Smooth muscle cell (in vitro differentiated cells): ENCODE results near the gene DKK1. TPM values are rescaled to one million over a fixed set of nuclear protein-coding genes. Genes with fewer than 3 reads are reported as not detected.

ENCODE experiments used
- DNase-seq: peaks from one replicate; lab custom pipeline; 2025; ENCODE audit not compliant: unreplicated experiment; lab: John Stamatoyannopoulos, UW
- H2AFZ ChIP-seq: fragments of 200-600 bp; sonication (generic); 2 replicates; pipeline ENCODE4 v1.6.0; 2016; ENCODE audit warnings: antibody characterized with exemption, low read depth, mild to moderate bottlenecking
- H3F3A ChIP-seq: fragments of 200-600 bp; sonication (generic); 2 replicates; pipeline ENCODE4 v1.6.0; 2017; ENCODE audit warnings: antibody characterized with exemption, low read depth
- H3K27ac ChIP-seq: fragments of 200-600 bp; sonication (generic); 2 replicates; pipeline ENCODE4 v1.5.1; 2016; ENCODE audit warnings: low read depth, mild to moderate bottlenecking
- H3K27me3 ChIP-seq: fragments of 200-600 bp; sonication (generic); 2 replicates; pipeline ENCODE4 v1.6.1; 2016; ENCODE audit warnings: low read depth, mild to moderate bottlenecking
- H3K36me3 ChIP-seq: fragments of 200-600 bp; sonication (generic); 2 replicates; pipeline ENCODE4 v1.5.1; 2016; ENCODE audit warnings: low read depth
- H3K4me1 ChIP-seq: fragments of 200-600 bp; sonication (generic); 2 replicates; pipeline ENCODE4 v1.5.1; 2016; ENCODE audit warnings: low read depth
- H3K4me2 ChIP-seq: fragments of 200-600 bp; sonication (generic); 2 replicates; pipeline ENCODE4 v1.6.0; 2016; ENCODE audit warnings: mild to moderate bottlenecking
- H3K4me3 ChIP-seq: fragments of 200-600 bp; sonication (generic); 2 replicates; pipeline ENCODE4 v1.5.1; 2016; ENCODE audit warnings: mild to moderate bottlenecking
- H3K79me2 ChIP-seq: fragments of 200-600 bp; sonication (generic); 2 replicates; pipeline ENCODE4 v1.6.0; 2016; ENCODE audit warnings: low read depth, mild to moderate bottlenecking
- H3K9ac ChIP-seq: fragments of 200-600 bp; sonication (generic); 2 replicates; pipeline ENCODE4 v1.6.0; 2016; ENCODE audit warnings: low read depth
- H3K9me3 ChIP-seq: fragments of 200-600 bp; sonication (generic); replicated peaks from 2 replicates; pipeline ENCODE4 v1.5.1; 2016; ENCODE audit warnings: low read depth
- H4K20me1 ChIP-seq: fragments of 200-600 bp; sonication (generic); 2 replicates; pipeline ENCODE4 v1.6.0; 2016; ENCODE audit warnings: low read depth
- CTCF ChIP-seq: fragments of 200-600 bp; sonication (generic); IDR thresholded peaks from 2 replicates; pipeline ENCODE4 v1.5.1; 2017; ENCODE audit warnings: borderline replicate concordance, mild to moderate bottlenecking, antibody characterized with exemption; ENCODE audit not compliant: insufficient read depth, poor library complexity, severe bottlenecking
- WGBS: methylation state at CpG from one replicate; pipeline ENCODE4 v1.1.7; 2016; ENCODE audit warnings: low lambda C conversion rate; 5-methylcytosine and 5-hydroxymethylcytosine counted together
- polyA plus RNA-seq: library from polyadenylated mRNA; unstranded; fragments of >200 nt; fragmentation: Nextera tagmentation; extraction: Ambion mirVana; gene quantifications from 2 replicates; pipeline ENCODE4 v1.2.1, GENCODE V29; 2016
- total RNA-seq: library from RNA; depleted of rRNA; stranded (reverse); fragments of >200 nt; gene quantifications from 2 replicates; pipeline ENCODE4 v1.2.3, GENCODE V29; 2014

DKK1 gene
- total and polyA plus RNA-seq, 2 experiments from 2014 or later, result 59.5 to 76.6 TPM

GRCh38 chr10:52326382-52326781 lies 12.3 kb downstream of the DKK1 start:
- H3F3A ChIP-seq, result no peaks in the 10 kb centered on the region
- WGBS, result 93% methylated on average over 2 of the region's 2 CpGs
- TF ChIP-seq CTCF, result no peak
- H3K4me3 ChIP-seq, result no peak overlapping the region
- H3K4me1 ChIP-seq, result no peaks in the 10 kb centered on the region
- no peaks in the 10 kb centered on the region for H3K27me3 ChIP-seq
- no peaks in the 10 kb centered on the region for H3K79me2 ChIP-seq
- DNase-seq, result no peak
- no peaks in the 10 kb centered on the region for H3K9me3 ChIP-seq
- no peak overlapping the region for H3K4me2 ChIP-seq
- H4K20me1 ChIP-seq, result no peaks in the 10 kb centered on the region
- H2AFZ ChIP-seq, result no peak overlapping the region
- H3K27ac ChIP-seq, result no peak overlapping the region
- H3K36me3 ChIP-seq, result no peaks in the 10 kb centered on the region
- H3K9ac ChIP-seq, result no peak overlapping the region

GRCh38 chr10:52331638-52332364 lies 17.7 kb downstream of the DKK1 start:
- Histone ChIP-seq H3K79me2 (no peaks in the 10 kb centered on the region), H4K20me1 (no peaks in the 10 kb centered on the region), H3K4me1 (peaks cover 5% of the 10 kb centered on the region), H3K27me3 (no peaks in the 10 kb centered on the region), H3K4me2 (no peak overlapping the region), H3F3A (no peaks in the 10 kb centered on the region), H3K27ac (no peak overlapping the region), H3K9me3 (no peaks in the 10 kb centered on the region), H2AFZ (peak overlapping the region; percentile 67), H3K36me3 (no peaks in the 10 kb centered on the region), H3K4me3 (no peak overlapping the region), H3K9ac (no peak overlapping the region)
- WGBS, result 94% methylated on average over 3 of the region's 3 CpGs
- TF ChIP-seq CTCF, result no peak
- DNase-seq, result no peak

GRCh38 chr10:52332815-52333214 lies 18.7 kb downstream of the DKK1 start:
- Histone ChIP-seq H3F3A (no peaks in the 10 kb centered on the region), H3K4me1 (peaks cover 5% of the 10 kb centered on the region), H3K27ac (no peak overlapping the region), H3K4me3 (no peak overlapping the region), H3K36me3 (no peaks in the 10 kb centered on the region), H4K20me1 (no peaks in the 10 kb centered on the region), H3K79me2 (no peaks in the 10 kb centered on the region), H3K27me3 (no peaks in the 10 kb centered on the region), H3K9ac (no peak overlapping the region), H3K9me3 (no peaks in the 10 kb centered on the region), H3K4me2 (no peak overlapping the region), H2AFZ (no peak overlapping the region)
- no peak for TF ChIP-seq CTCF
- no peak for DNase-seq
- 82% methylated on average over 5 of the region's 5 CpGs for WGBS

- no peak for DNase-seq
- H3K9ac ChIP-seq, result no peak overlapping the region
- no peaks in the 10 kb centered on the region for H3K9me3 ChIP-seq
- no peaks in the 10 kb centered on the region for H4K20me1 ChIP-seq
- peak overlapping the region; percentile 37 for H3K4me2 ChIP-seq
- no peak overlapping the region for H2AFZ ChIP-seq
- no peaks in the 10 kb centered on the region for H3K36me3 ChIP-seq
- no peak for TF ChIP-seq CTCF
- no peaks in the 10 kb centered on the region for H3K79me2 ChIP-seq
- no peaks in the 10 kb centered on the region for H3F3A ChIP-seq
- H3K4me1 ChIP-seq, result peaks cover 5% of the 10 kb centered on the region
- no peaks in the 10 kb centered on the region for H3K27me3 ChIP-seq
- no peak overlapping the region for H3K27ac ChIP-seq
- H3K4me3 ChIP-seq, result no peak overlapping the region
- WGBS, result 81% methylated on average over 1 of the region's 1 CpG
These were observed 20.5 kb downstream of the DKK1 start for GRCh38 chr10:52334595-52334994.
